PC-9 (cell line): ENCODE measurements around the gene GUCD1. TPM values are rescaled to one million over a fixed set of nuclear protein-coding genes. Genes with fewer than 3 reads are reported as not detected.

Experiments used
- BruUV-seq: library from RNA; stranded (reverse); fragments of 400-500 nt; replicated peaks from 2 replicates; lab custom pipeline; 2021; lab: Mats Ljungman, UMichigan
- CTCF ChIA-PET: fragments of 300-600 bp; sonication (Branson Sonifier 250); formaldehyde crosslinking; loops from one replicate; lab custom pipeline; 2022; ENCODE audit warnings: antibody characterized with exemption; lab: Charles Lee
- POLR2A ChIA-PET: fragments of 300-600 bp; sonication (Branson Sonifier 250); formaldehyde crosslinking; loops from one replicate; lab custom pipeline; 2022; ENCODE audit warnings: antibody characterized with exemption; ENCODE audit not compliant: unreplicated experiment; lab: Charles Lee
- DNase-seq, 2 experiments: peaks; one replicate each; pipeline versions ENCODE4 v3.0.0 to v3.0.0-alpha.2; 2015 to 2022; ENCODE audit warnings: mixed read lengths in 1 of 2
- H2AFZ ChIP-seq: fragments of 200-600 bp; sonication (generic); 2 replicates; pipeline ENCODE4 v1.8.1; 2017; ENCODE audit warnings: antibody characterized with exemption
- H3F3A ChIP-seq: fragments of 200-600 bp; sonication (generic); 2 replicates; pipeline ENCODE4 v1.8.1; 2017; ENCODE audit warnings: antibody characterized with exemption, mild to moderate bottlenecking, low read depth; ENCODE audit not compliant: insufficient read depth
- H3K27ac ChIP-seq: fragments of 200-600 bp; sonication (generic); 2 replicates; pipeline ENCODE4 v1.6.1; 2016; ENCODE audit warnings: mixed run types
- H3K27me3 ChIP-seq: fragments of 200-600 bp; sonication (generic); 2 replicates; pipeline ENCODE4 v1.6.1; 2016; ENCODE audit warnings: low read depth, mixed run types; ENCODE audit not compliant: insufficient read depth
- H3K36me3 ChIP-seq: fragments of 200-600 bp; sonication (generic); 2 replicates; pipeline ENCODE4 v1.6.1; 2016; ENCODE audit warnings: low read depth, mixed run types
- H3K4me1 ChIP-seq: fragments of 200-600 bp; sonication (generic); replicated peaks from 2 replicates; pipeline ENCODE4 v1.6.1; 2016; ENCODE audit warnings: mixed run types; ENCODE audit not compliant: insufficient read depth
- H3K4me2 ChIP-seq: fragments of 200-600 bp; sonication (generic); 2 replicates; pipeline ENCODE4 v1.6.1; 2017; ENCODE audit warnings: mixed run types
- H3K4me3 ChIP-seq: fragments of 200-600 bp; sonication (generic); 2 replicates; pipeline ENCODE4 v1.6.1; 2016; ENCODE audit warnings: mixed run types
- H3K79me2 ChIP-seq: fragments of 200-600 bp; sonication (generic); 2 replicates; pipeline ENCODE4 v1.6.1; 2017; ENCODE audit warnings: low read depth, mixed run types
- H3K9me2 ChIP-seq: fragments of 200-600 bp; sonication (generic); 2 replicates; pipeline ENCODE4 v1.8.1; 2017; ENCODE audit warnings: mild to moderate bottlenecking; ENCODE audit not compliant: insufficient read depth
- H3K9me3 ChIP-seq: fragments of 200-600 bp; sonication (generic); 2 replicates; pipeline ENCODE4 v1.8.1; 2016; ENCODE audit warnings: low read depth; ENCODE audit not compliant: insufficient read depth
- H4K20me1 ChIP-seq: fragments of 200-600 bp; sonication (generic); 2 replicates; pipeline ENCODE4 v1.8.1; 2017; ENCODE audit not compliant: insufficient read depth
- EZH2 ChIP-seq: fragments of 200-600 bp; sonication (generic); IDR thresholded peaks from 2 replicates; pipeline ENCODE4 v1.8.0; 2017; ENCODE audit warnings: antibody characterized with exemption, low read depth
- intact Hi-C: fragments of 100-400 bp; cut with micrococcal nuclease; formaldehyde crosslinking; loops from one replicate; pipeline ENCODE4 v1.10.0; 2022; ENCODE audit not compliant: unreplicated experiment
- total RNA-seq: library from RNA; stranded (reverse); gene quantifications from 2 replicates; pipeline ENCODE4 v1.2.3, GENCODE V29; 2021
- TF ChIP-seq, protein P1 (sequence below): fragments of 200-600 bp; sonication (generic); conservative IDR thresholded peaks from 2 replicates; pipeline ENCODE4 v1.6.1; 2017; ENCODE audit warnings: mixed run types, antibody characterized with exemption, mild to moderate bottlenecking, moderate library complexity

Gene GUCD1
- total RNA-seq, 1 experiment from 2014 or later, result 80.2 TPM

DNA sequence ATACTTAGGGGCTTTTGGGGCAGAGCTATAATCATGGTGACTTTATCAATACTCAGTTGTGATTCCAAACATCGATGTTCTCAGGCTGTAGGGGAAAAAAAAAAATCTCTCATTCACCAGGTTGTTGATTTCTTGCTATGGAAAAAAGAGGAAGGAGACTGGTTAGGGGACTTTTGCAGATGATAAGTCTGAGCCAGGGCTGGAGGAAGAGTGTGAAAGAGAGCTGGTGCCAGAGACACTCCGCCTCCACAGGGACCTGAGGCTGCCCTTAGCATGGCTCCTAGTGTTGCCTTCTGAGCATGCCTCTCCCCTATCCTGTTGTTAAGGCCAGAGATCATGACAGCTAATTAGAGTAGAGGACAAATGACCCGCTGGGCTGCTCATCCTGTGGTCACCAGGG lies 42.9 kb downstream of the GUCD1 start:
- no peaks in the 10 kb centered on the region for H3K27me3 ChIP-seq
- no peak for DNase-seq
- H3K4me3 ChIP-seq, result no peak overlapping the region
- H3K9me3 ChIP-seq, result no peaks in the 10 kb centered on the region
- H3K36me3 ChIP-seq, result no peaks in the 10 kb centered on the region
- no peaks in the 10 kb centered on the region for H3K79me2 ChIP-seq
- H3K4me2 ChIP-seq, result peak overlapping the region; percentile 3; the same call in 1 of the 2 replicates
- H3K4me1 ChIP-seq, result peaks cover 49% of the 10 kb centered on the region
- BruUV-seq, result no TSS peak
- no peak overlapping the region for H2AFZ ChIP-seq
- no peak overlapping the region for H3K27ac ChIP-seq
- H3F3A ChIP-seq, result peaks cover 44% of the 10 kb centered on the region
- POLR2A ChIA-PET, result no interaction called here
- intact Hi-C loops, result no loop called here
- CTCF ChIA-PET, result interaction anchor here (0.7 kb wide), 2 partner anchors 11 to 190 kb away, joined by 3 to 5 read pairs; no protein-coding TSS in a partner anchor
- TF ChIP-seq, protein P1, sequence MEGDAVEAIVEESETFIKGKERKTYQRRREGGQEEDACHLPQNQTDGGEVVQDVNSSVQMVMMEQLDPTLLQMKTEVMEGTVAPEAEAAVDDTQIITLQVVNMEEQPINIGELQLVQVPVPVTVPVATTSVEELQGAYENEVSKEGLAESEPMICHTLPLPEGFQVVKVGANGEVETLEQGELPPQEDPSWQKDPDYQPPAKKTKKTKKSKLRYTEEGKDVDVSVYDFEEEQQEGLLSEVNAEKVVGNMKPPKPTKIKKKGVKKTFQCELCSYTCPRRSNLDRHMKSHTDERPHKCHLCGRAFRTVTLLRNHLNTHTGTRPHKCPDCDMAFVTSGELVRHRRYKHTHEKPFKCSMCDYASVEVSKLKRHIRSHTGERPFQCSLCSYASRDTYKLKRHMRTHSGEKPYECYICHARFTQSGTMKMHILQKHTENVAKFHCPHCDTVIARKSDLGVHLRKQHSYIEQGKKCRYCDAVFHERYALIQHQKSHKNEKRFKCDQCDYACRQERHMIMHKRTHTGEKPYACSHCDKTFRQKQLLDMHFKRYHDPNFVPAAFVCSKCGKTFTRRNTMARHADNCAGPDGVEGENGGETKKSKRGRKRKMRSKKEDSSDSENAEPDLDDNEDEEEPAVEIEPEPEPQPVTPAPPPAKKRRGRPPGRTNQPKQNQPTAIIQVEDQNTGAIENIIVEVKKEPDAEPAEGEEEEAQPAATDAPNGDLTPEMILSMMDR, result no peak
- TF ChIP-seq EZH2, result no peak
- no peaks in the 10 kb centered on the region for H3K9me2 ChIP-seq
- H4K20me1 ChIP-seq, result no peaks in the 10 kb centered on the region

DNA sequence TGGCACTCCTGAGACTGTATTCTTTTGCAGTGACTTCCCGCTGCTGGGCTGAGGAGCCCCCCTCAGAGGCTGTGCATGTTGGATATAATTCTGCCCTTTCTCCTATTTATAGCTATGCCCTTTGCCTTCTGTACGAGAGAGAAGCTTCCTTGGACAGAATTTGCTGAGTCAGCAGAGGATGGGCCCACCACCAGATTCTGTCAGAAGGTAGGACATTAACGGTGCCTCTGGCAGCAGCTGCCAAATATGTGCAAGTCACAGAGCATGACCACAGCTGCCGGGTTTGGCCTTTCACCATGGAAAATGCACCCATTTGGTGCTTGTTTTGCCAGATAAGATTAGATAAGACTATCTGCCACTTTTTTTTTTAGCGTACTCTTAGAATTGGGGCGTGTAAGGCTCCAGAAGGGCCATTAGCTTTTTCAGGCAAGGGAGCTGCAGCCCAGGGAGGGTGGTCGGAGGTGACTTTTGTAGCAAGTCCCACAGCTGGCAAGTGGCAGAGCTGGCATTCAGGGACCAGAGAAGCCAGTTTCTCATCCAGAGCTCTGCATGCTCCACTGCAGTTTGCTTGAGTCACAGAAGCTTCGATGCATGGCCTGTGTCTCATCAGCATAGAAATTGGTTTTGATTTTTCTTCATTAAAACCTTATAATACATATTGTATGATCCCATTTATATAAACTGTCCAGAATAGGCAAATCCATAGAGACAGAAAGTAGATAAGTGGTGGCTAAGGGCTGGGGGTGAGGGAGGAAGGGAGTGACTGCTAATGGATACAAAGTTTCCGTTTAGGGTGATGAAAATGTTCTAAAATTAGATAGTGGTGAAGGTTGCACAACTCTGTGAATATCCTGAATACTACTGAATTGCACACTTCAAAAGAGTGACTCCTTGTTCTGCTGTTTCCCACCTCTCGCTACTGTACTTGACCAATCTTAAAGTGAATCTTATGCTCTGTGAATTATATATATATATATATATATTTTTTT lies 44.0 kb downstream of the GUCD1 start:
- intact Hi-C loops, result no loop called here
- CTCF ChIA-PET, result interaction anchor here (0.7 kb wide), 1 partner anchor 9 kb away, joined by 3 read pairs; no protein-coding TSS in a partner anchor
- no TSS peak for BruUV-seq

DNA sequence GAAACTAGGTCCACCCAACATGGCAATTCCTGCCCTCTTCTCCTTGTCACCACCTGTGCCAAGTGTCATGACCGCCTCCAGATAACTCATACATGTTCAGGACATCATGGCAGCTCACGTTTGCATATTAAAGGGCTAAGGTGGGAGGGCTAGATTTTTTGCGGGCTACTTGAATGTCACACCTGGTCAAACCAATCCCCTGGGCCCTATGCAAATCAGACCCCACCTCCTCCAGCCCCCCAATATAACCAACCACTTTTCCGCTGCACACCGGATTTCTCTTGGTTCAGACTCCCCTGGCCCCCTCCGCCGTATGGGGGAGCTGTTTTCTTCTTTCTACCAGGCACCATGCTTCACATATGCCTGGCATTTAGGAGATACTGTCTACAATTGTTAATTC lies 47.2 kb downstream of the GUCD1 start:
- H3K27ac ChIP-seq, result peak overlapping the region; percentile 70
- H3K9me2 ChIP-seq, result no peaks in the 10 kb centered on the region
- ChIA-PET POLR2A (interaction anchor here (0.5 kb wide), 1 partner anchor 490 kb away, joined by 7 read pairs; no protein-coding TSS in a partner anchor), CTCF (no interaction called here)
- no peak overlapping the region for H3K4me3 ChIP-seq
- H4K20me1 ChIP-seq, result no peaks in the 10 kb centered on the region
- no peak overlapping the region for H2AFZ ChIP-seq
- no TSS peak for BruUV-seq
- peaks cover 39% of the 10 kb centered on the region for H3F3A ChIP-seq
- DNase-seq, result no peak
- intact Hi-C loops, result no loop called here
- peak overlapping the region; percentile 52 for H3K4me2 ChIP-seq
- peaks cover 78% of the 10 kb centered on the region for H3K4me1 ChIP-seq
- H3K27me3 ChIP-seq, result no peaks in the 10 kb centered on the region
- no peaks in the 10 kb centered on the region for H3K9me3 ChIP-seq
- no peaks in the 10 kb centered on the region for H3K36me3 ChIP-seq
- TF ChIP-seq, protein P1, result no peak
- no peaks in the 10 kb centered on the region for H3K79me2 ChIP-seq

More for the DNA sequence above, 44.0 kb downstream of the GUCD1 start:
- no peak overlapping the region for H3K4me3 ChIP-seq
- POLR2A ChIA-PET, result no interaction called here
- H3K9me3 ChIP-seq, result no peaks in the 10 kb centered on the region
- no peaks in the 10 kb centered on the region for H3K27me3 ChIP-seq
- no peak for DNase-seq
- H3K27ac ChIP-seq, result no peak overlapping the region
- H2AFZ ChIP-seq, result no peak overlapping the region
- peaks cover 44% of the 10 kb centered on the region for H3F3A ChIP-seq
- no peaks in the 10 kb centered on the region for H4K20me1 ChIP-seq
- H3K36me3 ChIP-seq, result no peaks in the 10 kb centered on the region
- H3K79me2 ChIP-seq, result no peaks in the 10 kb centered on the region
- no peaks in the 10 kb centered on the region for H3K9me2 ChIP-seq
- H3K4me2 ChIP-seq, result peak overlapping the region; percentile 35
- peaks cover 51% of the 10 kb centered on the region for H3K4me1 ChIP-seq
- TF ChIP-seq EZH2, result no peak
- TF ChIP-seq, protein P1, result no peak
